IPS-18c (cell line): ENCODE results near the gene ITGAE.
"Not testable (repeated sequence)": the region's sequence is repeated elsewhere in the genome, so short reads cannot be mapped to it uniquely, and the experiment has no call there.

ENCODE experiments used
- H3K4me3 ChIP-seq: 2 replicates; pipeline ENCODE4 v1.7.0; 2013; ENCODE audit warnings: low read depth, mild to moderate bottlenecking, low read length, moderate library complexity; ENCODE audit not compliant: insufficient read depth
- H3K9me3 ChIP-seq: one replicate; pipeline ENCODE4 v1.6.1; 2013; ENCODE audit warnings: mild to moderate bottlenecking, low read length, moderate library complexity; ENCODE audit not compliant: control insufficient read depth, insufficient read depth

ITGAE gene

GRCh38 chr17:3801347-3801746 is 359 bp upstream of the ITGAE start:
- H3K4me3 ChIP-seq, result no peak overlapping the region
- H3K9me3 ChIP-seq, result no peaks in the 10 kb centered on the region

DNA sequence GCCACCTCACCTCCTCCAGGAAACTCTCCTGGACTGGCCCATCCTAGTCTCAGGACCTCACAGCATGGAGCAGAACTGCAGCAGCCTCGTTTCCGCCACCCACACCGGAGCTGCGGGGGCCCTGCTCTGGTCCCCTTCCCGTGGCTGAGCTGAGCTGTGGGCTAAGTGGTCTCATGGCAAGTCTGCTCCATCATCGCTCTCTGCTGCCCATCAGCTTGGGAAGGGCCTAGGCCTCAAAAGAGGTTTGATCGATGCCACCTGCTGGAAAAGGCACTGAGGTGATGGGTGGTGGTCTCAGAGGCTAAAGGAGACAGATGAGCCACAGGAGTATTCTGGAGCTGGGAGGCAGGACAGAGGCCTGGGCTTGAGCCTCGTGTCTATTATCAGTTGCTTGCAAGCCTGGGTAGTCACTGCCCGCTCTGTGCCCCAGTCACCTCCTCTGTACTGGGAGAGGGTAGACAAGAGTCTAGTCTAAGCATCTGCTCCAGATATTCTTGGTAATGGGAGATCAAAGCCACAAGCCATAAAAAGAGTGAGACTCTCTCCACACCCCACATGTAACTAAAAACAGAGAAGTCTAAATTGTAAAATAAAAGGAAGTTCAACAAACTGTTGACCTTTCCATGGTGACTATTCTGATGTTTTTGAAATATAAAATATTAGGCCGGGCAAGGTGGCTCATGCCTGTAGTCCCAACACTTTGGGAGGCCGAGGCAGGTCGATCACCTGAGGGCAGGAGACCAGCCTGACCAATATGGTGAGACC is 1.6 kb downstream of the ITGAE start:
- Histone ChIP-seq H3K4me3 (no peak overlapping the region), H3K9me3 (no peaks in the 10 kb centered on the region)

DNA sequence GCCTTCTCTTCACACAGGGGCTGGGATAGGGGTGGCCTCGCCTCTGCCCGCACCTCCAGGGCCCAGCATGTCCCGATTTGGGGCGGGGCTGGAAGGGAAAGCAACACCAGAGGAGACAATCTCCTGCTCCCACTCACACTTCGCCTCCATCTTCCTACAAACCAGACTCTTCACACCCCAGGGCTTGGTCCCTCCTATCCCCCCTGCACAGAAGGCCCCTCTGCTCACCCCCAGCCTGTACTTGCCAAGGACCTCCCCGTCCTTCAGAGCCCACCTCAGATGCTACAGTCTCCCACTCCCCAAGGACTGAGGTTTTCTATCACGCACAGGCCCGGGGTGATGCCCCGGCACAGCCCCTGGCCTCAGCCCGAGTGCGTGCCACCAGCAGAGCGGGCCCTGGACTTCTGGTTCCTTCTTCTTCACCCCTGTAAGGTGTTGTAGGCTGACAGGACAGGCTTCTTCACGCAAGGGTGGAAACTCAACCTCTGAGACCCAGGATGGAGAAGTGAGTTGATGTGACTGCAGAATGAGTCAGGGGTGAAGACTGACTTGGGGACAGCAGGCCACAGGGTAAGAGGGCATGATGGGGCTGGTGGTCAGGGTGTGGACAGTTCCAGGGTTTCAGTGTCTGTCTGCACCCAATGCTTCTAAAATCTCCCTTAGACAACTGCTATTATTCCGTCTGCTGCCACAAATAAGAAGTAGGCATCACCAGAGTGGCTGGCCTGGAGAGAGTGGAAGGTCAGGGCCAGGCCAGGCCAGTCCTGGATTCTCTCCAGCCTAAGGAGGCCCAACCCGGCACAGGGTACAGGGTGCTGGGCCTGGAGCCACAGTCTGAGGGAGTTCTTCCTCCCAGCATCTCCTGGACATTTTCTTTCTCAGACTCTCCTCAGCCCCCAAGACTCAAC is 2.5 kb downstream of the ITGAE start:
- H3K4me3 ChIP-seq, result no peak overlapping the region
- no peaks in the 10 kb centered on the region for H3K9me3 ChIP-seq

DNA sequence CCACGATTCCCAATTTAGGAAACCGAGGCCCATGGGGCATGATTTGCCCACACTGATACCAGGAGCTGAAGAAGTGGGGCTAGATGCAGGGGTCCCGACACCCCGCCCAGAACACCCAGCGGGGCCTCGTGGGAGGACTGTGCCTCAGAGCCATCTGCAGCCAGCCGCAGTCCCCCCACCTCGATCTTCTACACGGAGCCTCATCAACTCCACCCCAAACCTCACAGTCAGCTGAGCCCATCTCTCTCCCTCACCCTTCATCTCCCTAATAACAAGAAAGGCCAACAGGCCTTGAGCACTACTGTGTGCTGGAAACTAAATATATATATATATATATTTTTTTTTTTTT is 4.2 kb downstream of the ITGAE start:
- no peaks in the 10 kb centered on the region for H3K9me3 ChIP-seq
- no peak overlapping the region for H3K4me3 ChIP-seq

DNA sequence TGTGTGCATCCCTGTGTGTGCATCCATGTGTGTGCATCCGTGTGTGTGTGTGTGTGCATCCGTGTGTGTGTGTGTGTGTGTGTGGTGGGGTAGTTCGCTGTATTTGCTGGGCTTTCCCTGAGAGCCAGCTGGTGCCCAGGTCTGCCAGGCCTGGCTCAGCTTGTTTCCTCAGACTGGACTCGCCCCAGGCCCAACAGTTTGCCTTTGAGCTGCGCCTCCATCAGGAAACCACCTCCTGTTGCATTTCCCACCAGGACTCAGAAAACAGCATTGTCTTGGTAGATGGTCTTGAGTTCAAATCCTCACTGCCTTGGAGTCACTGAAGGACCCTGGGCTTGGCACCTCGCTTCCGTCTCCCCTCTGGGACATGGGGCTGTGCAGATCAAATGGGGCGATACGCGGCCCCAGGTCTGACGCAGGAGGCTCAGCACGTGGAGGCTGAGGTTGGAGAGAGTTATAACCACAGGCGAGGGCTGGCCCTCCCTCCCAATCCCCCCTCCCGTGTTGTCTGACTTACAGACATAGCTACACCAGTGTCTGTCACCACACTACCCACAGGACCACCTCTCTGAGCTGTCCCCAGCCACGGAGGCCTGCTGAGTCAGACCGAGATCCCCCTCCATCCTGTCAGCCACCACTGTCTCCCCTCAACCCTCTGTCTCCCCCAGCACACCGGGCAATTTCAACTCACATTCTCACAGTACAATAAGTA is 4.7 kb downstream of the ITGAE start:
- Histone ChIP-seq H3K4me3 (no peak overlapping the region), H3K9me3 (no peaks in the 10 kb centered on the region)

- Histone ChIP-seq H3K9me3 (no peaks in the 10 kb centered on the region), H3K4me3 (no peak overlapping the region)
Measured at GRCh38 chr17:3795390-3796102, 5.4 kb downstream of the ITGAE start.

DNA sequence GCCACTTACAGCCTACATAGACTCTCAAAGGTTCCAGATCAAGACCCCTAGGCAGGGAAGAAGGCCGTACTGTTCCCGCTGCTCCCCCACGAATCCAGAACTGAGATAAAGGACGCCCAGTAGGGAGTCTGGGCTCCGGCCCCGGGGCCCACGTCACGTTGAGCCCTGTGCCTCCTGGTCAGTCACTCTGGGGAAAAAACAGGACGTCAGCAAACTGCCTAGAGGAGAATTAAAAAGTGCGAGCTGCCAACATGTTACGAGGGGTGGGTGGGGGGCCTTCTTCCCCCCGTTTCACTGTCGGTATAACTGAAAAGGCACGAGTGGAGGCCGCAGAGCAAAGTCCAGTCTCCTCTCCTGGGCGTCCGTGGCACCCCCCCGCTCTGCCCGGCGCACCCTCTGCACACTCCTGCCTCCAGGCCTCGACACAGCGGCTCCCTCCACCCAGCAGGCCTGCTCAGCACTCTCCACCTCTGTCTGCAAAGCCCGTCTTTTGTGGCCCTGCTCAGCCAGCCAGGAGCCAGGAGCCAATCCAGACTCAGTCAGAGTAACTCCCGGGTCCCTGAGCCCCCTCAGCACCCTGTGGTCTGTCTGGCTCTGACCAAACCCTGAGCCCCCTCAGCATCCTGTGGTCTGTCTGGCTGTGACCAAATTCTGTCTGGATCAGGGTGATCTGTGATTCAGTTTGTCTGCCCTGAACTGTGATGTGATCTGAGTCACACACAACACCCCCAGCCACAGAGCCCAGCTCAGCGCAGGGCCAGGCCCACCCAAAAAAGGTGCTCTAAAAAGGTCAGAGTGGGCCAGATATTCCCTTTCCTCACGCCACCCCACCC is 6.2 kb downstream of the ITGAE start:
- no peak overlapping the region for H3K4me3 ChIP-seq
- no peaks in the 10 kb centered on the region for H3K9me3 ChIP-seq

GRCh38 chr17:3794152-3794551 is 6.8 kb downstream of the ITGAE start:
- not testable (repeated sequence) for H3K9me3 ChIP-seq, H3K4me3 ChIP-seq

- H3K4me3 ChIP-seq, H3K9me3 ChIP-seq: not testable (repeated sequence)
Measured at GRCh38 chr17:3793258-3793657, 7.7 kb downstream of the ITGAE start.

DNA sequence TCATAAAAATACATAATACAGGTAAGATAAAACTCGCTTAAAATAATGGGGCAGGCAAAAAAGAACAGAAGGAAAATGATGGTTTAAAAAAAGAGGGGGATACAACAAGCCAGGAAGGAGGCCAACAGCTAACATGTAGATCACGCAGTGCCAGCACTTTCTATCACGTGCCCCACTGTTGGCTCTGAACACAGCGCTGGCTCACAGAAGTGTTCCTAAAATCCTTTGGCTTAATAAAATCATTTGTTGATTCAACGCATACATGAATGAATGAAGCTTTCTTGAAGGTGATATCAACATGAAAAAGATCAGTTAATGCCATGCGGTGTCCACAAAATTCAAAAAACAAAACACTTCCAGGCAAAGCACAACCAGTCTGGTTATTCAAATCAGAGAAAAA is 8.5 kb downstream of the ITGAE start:
- no peaks in the 10 kb centered on the region for H3K9me3 ChIP-seq

DNA sequence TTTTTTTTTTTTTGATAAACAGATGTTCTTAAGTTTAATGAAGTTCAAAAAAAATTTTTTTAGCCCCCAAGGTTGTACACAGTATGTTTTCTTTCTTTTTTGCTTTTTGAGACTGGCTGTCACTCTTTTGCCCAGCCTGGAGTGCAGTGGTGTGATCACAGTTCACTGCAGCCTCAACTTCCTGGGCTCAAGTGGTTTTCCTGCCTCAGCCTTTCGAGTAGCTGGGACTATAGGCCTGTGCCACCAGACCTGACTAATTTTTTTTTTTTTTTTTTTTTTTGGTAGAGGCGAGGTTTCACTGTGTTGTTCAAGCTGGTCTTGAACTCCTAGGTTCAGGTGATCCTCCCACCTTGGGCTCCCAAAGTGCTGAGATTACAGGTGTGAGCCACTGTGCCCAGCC is 12.8 kb downstream of the ITGAE start:
- no peaks in the 10 kb centered on the region for H3K9me3 ChIP-seq
- no peak overlapping the region for H3K4me3 ChIP-seq

More for the DNA sequence above, 8.5 kb downstream of the ITGAE start:
- no peak overlapping the region for H3K4me3 ChIP-seq

GRCh38 chr17:3785323-3785722 is 15.7 kb downstream of the ITGAE start:
- not testable (repeated sequence) for H3K9me3 ChIP-seq, H3K4me3 ChIP-seq

DNA sequence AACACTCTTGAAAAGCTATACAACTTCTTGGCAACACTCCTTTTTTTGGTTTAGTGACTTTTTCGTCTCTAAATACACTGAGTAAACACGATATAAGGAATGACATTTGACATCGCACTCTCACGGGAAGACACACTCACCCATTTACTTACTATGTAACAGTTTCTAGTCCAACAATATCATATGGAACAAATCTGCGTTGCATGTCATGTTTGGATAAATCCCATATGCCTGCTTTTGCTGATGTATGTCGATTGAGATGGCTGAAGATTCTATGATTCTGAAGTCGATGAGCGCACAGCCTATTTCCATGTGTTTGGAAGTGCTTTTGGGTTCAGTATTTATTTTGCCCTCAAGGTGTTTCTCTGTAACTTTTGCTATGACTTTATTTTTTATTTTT is 18.2 kb downstream of the ITGAE start:
- no peak overlapping the region for H3K4me3 ChIP-seq
- H3K9me3 ChIP-seq, result no peaks in the 10 kb centered on the region

DNA sequence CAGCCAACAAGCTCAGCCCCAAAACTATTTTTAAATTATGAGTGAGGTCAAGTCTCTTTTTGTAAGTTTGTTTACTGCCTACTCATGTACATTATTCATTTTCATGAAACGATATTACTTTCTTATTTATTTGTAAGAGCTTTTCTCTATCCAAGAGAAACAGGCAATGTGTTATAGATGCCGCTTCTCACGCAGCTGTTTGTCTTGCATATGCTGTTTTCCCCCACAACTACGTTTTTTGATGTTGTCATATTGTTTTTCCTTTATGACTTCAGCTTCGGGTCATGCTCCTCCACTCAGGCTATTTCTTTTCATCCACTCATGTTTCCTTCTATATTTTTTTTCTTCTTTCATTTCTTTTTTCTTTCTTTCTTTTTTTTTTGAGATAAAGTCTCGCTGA is 20.0 kb downstream of the ITGAE start:
- no peak overlapping the region for H3K4me3 ChIP-seq
- H3K9me3 ChIP-seq, result no peaks in the 10 kb centered on the region

- Histone ChIP-seq H3K4me3 (no peak overlapping the region), H3K9me3 (no peaks in the 10 kb centered on the region)
Measured at GRCh38 chr17:3777366-3778120, 23.4 kb downstream of the ITGAE start.

GRCh38 chr17:3773966-3774365 is 27.0 kb downstream of the ITGAE start:
- Histone ChIP-seq H3K9me3 (no peaks in the 10 kb centered on the region), H3K4me3 (no peak overlapping the region)
